Stimulated activated CD4-positive, alpha-beta T cell treated with anti-CD3 and anti-CD28 coated beads, Interleukin-12 subunit alpha, Interleukin-12 subunit beta, amount 100 ng/mL, for 48 hours (primary cell): Measurements from ENCODE around the gene HNRNPF.
A peak's percentile ranks its signal among the peaks of the same experiment; 100 is the strongest.
"Not testable (repeated sequence)": the region's sequence is repeated elsewhere in the genome, so short reads cannot be mapped to it uniquely, and the experiment has no call there.

Experiments
- DNase-seq, 3 donors: peaks; one replicate each; pipeline ENCODE4 v3.0.0-alpha.2; 2020; ENCODE audit warnings: low read depth in 2 of 3, low spot score in 1 of 3

HNRNPF gene

DNA sequence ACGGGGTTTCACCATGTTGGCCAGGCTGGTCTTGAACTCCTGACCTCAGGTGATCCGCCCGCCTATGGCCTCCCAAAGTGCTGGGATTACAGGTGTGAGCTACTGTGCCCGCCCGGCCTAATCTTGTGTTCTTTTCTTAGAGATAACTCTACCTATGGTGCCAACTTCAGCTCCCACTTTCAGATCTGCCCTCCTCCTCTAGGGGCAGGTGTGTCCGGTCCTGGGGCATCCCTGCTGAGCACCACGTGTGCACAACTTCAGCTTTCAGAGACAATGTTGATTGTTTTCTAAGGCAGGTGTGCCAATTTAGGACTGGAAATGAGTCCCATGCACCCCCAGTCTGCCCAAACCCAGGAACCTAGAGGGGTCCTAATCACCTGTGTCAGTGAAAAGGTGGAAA lies 56.0 kb downstream of the HNRNPF start:
- DNase-seq, result no peak

DNA sequence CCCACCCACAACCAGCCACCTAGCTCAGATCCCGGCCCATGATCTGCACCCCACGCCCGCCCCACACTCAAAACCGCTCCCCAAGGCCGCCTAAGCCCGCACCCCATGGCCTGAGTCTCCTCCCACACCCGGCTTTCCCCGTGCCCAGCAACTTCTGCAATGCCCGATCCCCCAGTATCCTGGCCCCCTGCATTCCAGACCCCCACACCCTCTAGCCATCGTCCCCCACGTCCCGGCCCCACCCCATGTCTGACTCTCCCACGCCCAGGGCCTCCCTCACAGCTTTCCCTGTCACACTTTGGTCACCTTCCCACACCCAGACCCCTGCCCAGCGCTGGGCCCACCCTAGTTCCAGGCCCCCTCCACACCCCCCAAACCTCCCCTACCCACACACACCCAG lies 57.7 kb downstream of the HNRNPF start:
- DNase-seq, result no peak

DNA sequence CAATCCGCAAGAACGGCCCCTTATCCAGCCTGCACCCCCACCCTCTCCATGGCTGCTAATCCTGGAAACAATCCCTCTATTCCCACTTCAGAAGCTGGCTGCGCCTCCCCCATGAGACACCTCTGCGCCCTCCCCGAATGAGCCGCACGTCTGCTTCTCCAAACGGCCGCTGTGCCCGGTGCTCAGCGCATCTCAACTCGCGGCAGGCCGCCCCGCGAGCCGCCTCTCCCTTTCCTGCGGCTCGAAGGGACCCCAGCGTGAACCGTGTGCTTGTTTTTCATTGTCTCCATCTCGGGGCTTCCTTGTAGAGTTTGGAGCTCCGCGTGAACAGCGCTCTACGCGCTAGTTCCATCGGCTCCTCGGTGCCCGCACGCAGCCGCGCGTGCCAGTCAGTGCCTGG lies 58.3 kb downstream of the HNRNPF start:
- no peak for DNase-seq

DNA sequence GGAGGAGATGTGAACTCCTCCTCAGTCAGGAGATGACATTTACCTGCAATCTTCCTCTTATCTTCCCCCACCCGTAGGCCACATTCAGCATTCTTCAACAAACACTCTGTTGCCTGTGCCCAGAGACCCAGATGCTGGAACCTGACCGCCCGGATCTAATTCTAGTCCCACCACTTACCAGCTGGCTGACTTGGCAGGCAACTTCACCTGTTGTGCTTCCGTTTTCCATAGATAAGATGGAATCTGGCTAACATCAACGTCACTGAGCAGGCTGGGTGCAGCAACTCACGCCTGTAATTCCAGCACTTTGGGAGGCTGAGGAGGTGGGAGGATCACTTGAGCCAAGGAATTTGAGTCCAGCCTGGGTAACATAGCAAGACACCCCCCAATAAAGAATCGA lies 58.8 kb downstream of the HNRNPF start:
- no peak for DNase-seq

DNA sequence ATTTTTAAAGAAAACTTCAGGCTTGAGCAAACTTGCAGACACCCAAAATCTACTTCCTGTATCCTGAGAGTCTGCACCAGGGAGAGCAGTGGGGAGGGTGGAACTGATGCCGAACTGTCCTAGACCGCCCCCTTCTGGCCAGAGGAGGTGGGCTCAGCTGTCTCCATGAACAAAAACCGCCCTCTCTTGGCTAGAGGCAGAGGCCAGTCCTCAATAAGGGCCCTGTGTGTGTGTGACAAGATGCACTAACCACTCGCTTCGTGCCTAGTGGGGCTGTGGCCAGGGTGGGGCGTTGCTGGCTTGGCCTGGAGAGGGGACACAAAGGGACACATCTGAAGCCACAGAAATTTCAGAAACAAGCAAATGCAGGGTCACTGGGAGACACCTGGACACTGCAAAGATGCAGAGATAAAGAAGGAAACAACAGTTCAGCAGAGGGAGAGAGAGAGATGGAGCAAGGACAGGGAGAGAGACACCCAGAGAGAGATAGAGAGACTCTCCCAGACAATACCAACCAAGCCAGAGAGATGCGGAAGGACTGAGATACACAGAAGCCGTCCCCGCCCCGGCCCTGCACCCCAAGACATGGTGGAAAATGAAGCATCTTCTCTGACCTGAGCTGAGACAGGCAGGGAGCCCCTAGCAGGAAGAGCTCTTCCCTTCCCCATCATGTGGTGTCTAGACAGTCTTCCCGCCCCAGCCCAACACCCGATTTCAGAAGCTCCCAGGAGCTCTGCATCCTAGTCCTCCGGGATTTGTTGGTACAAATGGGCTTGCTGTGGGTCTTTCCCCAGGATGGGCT lies 60.3 kb downstream of the HNRNPF start:
- peak; percentile 75 to 88 (median 77) for DNase-seq

DNA sequence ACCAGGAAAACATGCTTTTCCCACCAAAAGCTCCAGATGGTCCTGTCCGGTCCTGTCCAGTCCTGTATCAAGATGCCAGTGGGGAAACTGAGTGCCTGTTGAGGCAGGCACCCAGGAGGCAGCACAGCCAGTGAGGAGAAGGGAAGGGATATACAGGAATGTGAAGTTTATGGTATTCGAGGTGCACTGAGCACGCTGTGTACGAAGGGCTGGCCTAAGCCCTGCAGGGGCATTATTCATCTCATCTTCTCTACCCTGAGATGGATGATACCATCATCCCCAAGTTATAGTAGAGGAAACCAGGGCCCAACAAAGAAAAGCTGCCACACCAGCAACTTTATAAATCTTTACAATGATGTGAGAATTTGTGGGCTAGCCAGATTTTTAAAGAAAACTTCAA lies 61.0 kb downstream of the HNRNPF start:
- DNase-seq, result no peak

DNA sequence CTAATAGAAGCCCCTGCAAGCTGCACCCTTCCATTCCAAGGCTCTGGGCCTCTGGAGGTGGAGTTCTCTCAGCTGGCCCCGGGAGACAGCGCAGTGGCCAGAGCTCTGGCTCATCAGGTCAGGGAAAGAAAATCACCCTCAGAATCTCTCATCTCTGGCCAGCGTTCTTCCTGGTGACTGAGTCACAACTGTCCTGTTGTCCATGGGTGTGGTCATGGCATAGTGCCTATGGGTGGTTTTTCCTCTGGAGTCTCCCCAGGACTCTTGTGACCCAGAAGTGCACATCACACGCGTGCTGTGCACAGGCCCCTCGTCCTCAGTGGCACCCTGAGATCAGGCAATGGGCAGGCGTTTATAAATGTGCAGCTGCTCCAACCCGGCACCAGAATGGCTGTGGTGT lies 64.9 kb downstream of the HNRNPF start:
- DNase-seq, result no peak

DNA sequence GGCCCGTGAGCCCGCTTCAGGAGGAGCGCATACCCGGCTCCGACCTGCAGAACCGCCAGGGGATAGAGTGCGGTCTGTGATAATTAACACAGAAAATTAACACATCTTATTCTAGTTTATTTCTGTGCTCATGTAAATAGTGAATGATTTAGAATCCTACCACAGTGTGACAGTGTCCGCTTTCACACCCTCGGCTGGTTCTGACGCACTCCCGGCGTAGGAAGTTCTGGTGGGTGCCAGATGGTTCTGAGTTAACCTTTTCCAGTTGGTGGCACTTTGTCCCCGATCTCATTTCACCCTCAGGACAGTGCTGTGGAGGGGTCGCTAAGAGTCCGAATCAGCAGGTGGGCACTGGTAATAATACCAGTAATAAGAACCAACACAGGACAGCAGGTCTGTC lies 65.9 kb downstream of the HNRNPF start:
- no peak for DNase-seq

DNA sequence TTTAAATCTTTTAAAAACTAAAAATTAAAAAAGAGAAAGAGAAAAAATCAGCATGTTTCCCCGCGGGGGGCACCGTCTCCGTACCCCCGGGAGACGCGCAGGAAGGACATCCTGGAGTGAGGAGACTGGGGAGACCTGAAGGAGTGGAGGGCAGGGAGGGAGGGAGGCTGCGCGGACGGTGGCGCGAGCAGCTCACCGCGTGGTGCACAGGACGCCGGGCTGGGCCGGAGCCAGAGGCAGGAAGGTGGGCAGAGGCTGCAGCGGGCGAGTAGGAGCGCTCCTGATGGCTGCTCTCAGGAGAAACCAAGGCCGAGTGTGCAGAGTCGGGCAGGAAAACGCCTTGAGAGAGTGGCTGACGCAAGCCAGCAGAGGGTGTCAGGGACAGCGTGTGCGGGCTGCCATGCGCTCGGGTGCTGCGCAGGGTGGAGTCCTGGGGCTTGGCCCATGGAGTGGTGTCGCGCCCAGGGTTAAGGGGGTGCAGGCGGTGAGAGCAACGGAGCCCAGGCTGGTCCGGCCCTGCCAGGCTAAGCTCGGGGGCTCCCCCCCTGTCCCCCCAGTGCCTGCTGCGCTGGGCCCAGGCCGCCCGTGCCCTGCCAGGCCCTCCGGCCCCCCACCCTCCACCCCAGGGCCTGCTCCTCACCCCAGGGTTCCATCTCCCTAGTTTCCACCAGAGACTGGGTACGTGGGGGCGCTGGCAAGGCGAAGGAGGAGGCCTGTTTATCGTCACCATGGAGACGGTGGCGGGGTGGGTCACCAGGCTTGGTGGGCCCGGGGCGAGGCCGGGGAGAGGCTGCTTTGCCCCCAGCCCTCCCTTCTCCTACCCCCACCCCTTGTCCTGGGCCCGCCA lies 66.5 kb downstream of the HNRNPF start:
- no peak for DNase-seq

DNA sequence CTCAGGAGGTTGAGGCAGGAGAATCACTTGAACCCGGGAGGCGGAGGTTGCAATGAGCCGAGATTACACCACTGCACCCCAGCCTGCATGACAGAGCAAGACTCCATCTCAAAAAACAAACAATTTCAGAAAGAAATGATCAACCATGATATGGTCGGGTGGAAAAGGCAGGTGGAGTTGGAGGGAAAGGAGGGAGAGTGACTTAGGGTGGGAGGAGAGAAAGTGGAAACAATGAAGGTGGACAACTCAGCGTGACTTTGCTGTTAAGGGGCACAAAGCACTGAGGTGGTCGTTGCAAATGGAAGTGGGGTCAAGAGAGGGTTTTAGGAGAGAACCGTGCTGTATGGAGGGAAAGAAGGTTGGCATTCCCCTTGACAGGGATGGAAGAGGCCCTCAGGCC lies 67.5 kb downstream of the HNRNPF start:
- DNase-seq, result no peak

DNA sequence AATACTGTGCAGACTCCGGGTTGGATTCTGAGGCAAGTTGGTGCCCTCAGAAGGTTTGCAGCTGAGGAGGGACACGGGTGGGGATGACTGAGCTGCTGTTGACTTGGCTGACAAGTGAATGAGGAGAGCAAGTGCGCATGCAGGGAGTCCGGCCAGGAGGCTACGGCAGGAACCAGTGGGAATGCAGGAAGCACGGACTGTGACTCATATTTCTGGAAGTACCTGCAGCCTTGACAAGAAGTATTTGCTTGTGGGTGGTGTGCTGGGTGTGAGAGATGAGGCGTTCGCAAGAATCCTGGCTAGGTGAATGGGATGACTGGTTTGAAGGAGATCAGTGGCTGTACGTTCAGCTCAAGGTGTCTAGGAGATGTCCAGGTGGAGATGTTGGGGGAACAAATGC lies 68.4 kb downstream of the HNRNPF start:
- DNase-seq, result no peak

DNA sequence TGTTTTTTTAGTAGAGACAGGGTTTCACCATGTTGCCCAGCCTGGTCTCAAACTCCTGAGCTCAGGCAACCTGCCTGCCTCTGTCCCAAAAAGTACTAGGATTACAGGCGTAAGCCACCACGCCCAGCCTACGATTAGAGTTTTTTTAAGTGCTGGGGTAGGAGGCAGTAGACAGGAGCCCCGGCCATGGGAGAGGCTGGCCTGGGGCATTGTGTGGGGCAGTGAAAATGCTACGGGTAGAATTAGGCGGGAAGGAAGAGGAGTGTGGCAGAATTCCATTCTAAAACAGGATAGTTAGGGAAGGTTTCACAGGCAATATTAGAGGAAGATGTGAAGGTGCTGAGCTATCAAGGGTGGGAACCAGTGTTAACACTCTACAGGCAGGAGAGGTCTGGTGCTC lies 68.9 kb downstream of the HNRNPF start:
- DNase-seq, result no peak

DNA sequence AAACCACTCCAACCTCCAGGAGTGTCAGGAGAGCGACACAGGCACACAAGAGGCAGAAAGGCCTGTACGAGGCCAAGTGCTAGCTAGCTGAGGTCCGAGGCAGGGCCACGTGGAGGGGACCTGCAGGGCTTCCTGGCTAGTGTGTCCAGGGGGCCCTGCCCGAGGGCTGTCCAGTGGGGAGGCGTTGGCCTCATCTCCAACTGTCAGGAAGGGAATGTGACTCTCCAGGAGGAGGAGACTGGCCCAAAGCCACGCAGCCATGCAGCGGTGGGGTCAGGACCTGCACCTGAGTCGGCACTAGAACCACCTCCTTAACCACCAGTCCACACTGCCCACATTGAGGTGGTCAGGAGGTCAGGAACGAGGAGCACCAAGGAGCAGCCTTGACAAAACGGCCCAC lies 69.8 kb downstream of the HNRNPF start:
- no peak for DNase-seq

DNA sequence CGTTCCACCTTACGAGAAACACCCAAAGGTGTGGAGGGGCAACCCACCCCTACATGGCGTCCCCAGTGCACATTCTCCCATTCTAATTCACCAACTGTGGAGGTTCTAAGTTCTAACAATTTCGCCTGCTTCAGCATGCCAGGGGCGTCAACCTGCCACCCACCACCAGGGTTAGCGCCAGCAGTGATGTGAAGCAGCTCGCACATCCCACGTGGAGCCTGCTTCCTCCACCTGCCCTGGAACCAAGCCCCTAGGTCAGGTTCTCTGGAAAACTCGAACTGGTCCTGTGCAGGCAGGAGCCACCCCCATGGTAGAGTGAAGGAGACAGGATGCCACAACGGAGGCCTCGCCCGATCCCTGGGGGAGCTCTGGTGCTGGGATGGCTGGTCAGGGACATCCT lies 70.9 kb downstream of the HNRNPF start:
- DNase-seq, result no peak

DNA sequence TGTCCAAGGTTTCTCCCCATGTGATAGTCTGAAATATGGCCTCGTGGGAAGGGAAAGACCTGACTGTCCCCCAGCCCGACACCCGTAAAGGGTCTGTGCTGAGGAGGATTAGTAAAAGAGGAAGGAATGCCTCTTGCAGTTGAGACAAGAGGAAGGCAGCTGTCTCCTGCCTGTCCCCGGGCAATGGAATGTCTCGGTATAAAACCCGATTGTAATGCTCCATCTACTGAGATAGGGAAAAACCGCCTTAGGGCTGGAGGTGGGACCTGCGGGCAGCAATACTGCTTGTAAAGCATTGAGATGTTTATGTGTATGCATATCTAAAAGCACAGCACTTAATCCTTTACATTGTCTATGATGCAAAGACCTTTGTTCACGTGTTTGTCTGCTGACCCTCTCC lies 71.5 kb downstream of the HNRNPF start:
- not testable (repeated sequence) for DNase-seq

DNA sequence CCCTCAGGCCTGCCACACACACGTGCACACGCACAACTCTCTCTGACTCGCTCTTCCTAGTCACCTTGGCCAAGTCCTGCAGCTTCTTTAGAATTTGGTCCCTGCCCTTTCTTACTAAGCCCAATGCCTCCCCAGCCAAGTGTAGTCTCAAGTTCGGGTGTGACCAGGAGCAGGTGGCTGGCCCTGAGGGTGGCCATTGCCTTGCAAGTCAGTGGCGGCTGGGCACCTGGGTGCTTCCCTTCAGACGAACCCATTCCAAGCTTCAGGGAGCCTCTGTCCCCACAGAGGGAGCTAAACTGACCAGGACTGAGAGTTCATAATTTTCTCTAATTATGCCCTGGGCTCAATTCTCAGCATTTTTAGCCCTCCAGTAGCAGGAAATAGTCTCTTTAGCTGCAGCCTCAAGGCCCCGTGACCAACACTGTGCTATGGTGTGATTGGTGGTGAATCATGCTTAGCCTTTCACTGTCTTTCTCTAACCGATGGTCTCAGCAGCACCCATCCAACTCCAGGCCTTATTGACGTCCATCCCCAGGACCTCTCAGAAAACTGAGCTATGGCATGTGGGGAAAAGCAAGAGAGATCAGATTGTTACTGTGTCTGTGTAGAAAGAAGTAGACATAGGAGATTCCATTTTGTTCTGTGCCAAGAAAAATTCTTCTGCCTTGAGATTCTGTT lies 72.2 kb downstream of the HNRNPF start:
- DNase-seq, result no peak

DNA sequence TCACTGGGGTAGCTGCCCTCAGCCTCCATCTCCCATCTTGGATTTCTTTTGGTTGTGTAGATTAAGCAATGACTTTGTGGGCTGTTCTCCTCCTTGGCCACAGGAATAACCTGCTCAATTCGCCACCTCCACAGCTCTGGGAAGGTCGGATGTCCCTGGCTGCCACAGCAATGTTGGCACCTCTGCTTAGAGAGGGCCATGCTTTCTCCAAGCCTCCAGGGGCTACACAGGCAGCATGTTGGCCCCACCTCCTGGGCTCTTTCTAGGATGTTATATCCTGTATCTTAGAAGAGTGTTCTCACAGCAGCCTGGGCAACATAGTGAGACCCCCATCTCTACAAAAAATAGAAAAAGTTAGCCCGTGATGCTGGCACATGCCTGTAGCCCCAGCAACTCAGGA lies 72.9 kb downstream of the HNRNPF start:
- no peak for DNase-seq
